Lung (tissue), 12 donors: ENCODE measurements around the gene DLG1. TPM values are rescaled to one million over a fixed set of nuclear protein-coding genes. Genes with fewer than 3 reads are reported as not detected.

ENCODE experiments used
- ATAC-seq: fragments of 200-7000 bp; cut with Tn5 transposase; one replicate; pipeline ENCODE4 v1.9.1; 2020; ENCODE audit warnings: moderate number of reproducible peaks; ENCODE audit not compliant: insufficient read depth, low FRiP score
- DNase-seq, 3 donors: peaks; one replicate each; pipeline ENCODE4 v3.0.0-alpha.2; 2013 to 2017
- H3K27ac ChIP-seq, 2 donors: one replicate each; pipeline ENCODE4 v1.5.1; 2013; ENCODE audit warnings: mild to moderate bottlenecking in 2 of 2, moderate library complexity in 2 of 2, control low read depth in 1 of 2, inconsistent platforms in 1 of 2, low read depth in 1 of 2, low read length in 1 of 2
- H3K27me3 ChIP-seq, 3 donors: one replicate each; pipeline ENCODE4 v1.5.1; 2013; ENCODE audit warnings: low read length in 2 of 3; ENCODE audit not compliant: control insufficient read depth in 3 of 3, insufficient read depth in 3 of 3
- H3K36me3 ChIP-seq, 4 donors: one replicate each; pipeline ENCODE4 v1.5.1; 2013; ENCODE audit warnings: low read length in 4 of 4, mild to moderate bottlenecking in 1 of 4, moderate library complexity in 1 of 4; ENCODE audit not compliant: control insufficient read depth in 4 of 4, insufficient read depth in 4 of 4
- H3K4me1 ChIP-seq, 5 donors: one replicate each; pipeline ENCODE4 v1.5.1; 2013; ENCODE audit warnings: low read length in 5 of 5, mild to moderate bottlenecking in 2 of 5, moderate library complexity in 1 of 5; ENCODE audit not compliant: control insufficient read depth in 5 of 5, insufficient read depth in 5 of 5
- H3K4me3 ChIP-seq: one replicate; pipeline ENCODE4 v1.5.1; 2013; ENCODE audit warnings: mild to moderate bottlenecking, control low read depth, moderate library complexity
- H3K9ac ChIP-seq, 2 donors: one replicate each; pipeline ENCODE4 v1.5.1; 2013; ENCODE audit warnings: low read length in 2 of 2, control low read depth in 1 of 2; ENCODE audit not compliant: insufficient read depth in 1 of 2
- H3K9me3 ChIP-seq, 4 donors: one replicate each; pipeline ENCODE4 v1.5.1; 2013; ENCODE audit warnings: low read length in 3 of 4, mild to moderate bottlenecking in 1 of 4, moderate library complexity in 1 of 4; ENCODE audit not compliant: control insufficient read depth in 4 of 4, insufficient read depth in 3 of 4
- CTCF ChIP-seq: IDR thresholded peaks from 2 replicates; pipeline ENCODE4 v1.5.1; 2012; ENCODE audit warnings: mild to moderate bottlenecking; ENCODE audit errors: control extremely low read depth, extremely low read depth
- WGBS, 2 donors: extraction: QIAGEN DNeasy Blood & Tissue Kit; methylation state at CpG; one replicate each; pipeline ENCODE4 v1.1.7; 2013; 5-methylcytosine and 5-hydroxymethylcytosine counted together
- polyA plus RNA-seq, 2 donors: library from polyadenylated mRNA; stranded (reverse); fragments of 200-250 nt; gene quantifications; one replicate each; pipeline ENCODE4 v1.2.1, GENCODE V29; 2013
- total RNA-seq, 2 donors: library from RNA; depleted of rRNA in 1 of 2; stranded (reverse); fragments of >200 nt in 1 of 2; gene quantifications; one replicate each; pipeline ENCODE4 v1.2.1, GENCODE V29; 2014 to 2021
- donor health status: control.
- donor health status: control.
- donor health status: Bipolar disorder and iron deficiency.
- donor health status: healthy.
- donor health status: DM: yes; HTN: yes; CAD: no.

Gene DLG1
- total and polyA plus RNA-seq, 4 donors = 16.0 to 114 (median 45.7) TPM

- Histone ChIP-seq H3K9me3 (no peaks in the 10 kb centered on the region), H3K27me3 (no peaks in the 10 kb centered on the region), H3K9ac (no peak overlapping the region), H3K27ac (no peak overlapping the region), H3K4me3 (no peak overlapping the region), H3K4me1 (no peaks in the 10 kb centered on the region), H3K36me3 (peaks cover 3 to 28% (median 19%) of the 10 kb centered on the region in 4 donors)
- TF ChIP-seq CTCF = no peak
- ATAC-seq (no peak), DNase-seq (no peak)
- WGBS, 2 donors = 97% methylated on average over 3 of the region's 3 CpGs
Observed at GRCh38 chr3:197114007-197114406, 184.4 kb downstream of the DLG1 start.

- TF ChIP-seq CTCF = no peak
- DNase-seq (no peak), ATAC-seq (no peak)
- H3K4me1 ChIP-seq = peaks cover 0 to 3% (median 0%) of the 10 kb centered on the region in 5 donors
- no peak overlapping the region for H3K4me3 ChIP-seq
- H3K27me3 ChIP-seq = no peaks in the 10 kb centered on the region
- no peak overlapping the region for H3K27ac ChIP-seq
- peaks cover 3 to 26% (median 20%) of the 10 kb centered on the region in 4 donors for H3K36me3 ChIP-seq
- H3K9me3 ChIP-seq = no peaks in the 10 kb centered on the region
- H3K9ac ChIP-seq = no peak overlapping the region
Observed at GRCh38 chr3:197111685-197112084, 186.7 kb downstream of the DLG1 start.

GRCh38 chr3:197105786-197106185, 192.6 kb downstream of the DLG1 start:
- Histone ChIP-seq H3K4me3 (no peak overlapping the region), H3K4me1 (peaks cover 0 to 19% (median 0%) of the 10 kb centered on the region in 5 donors), H3K36me3 (peaks cover 3 to 12% (median 6%) of the 10 kb centered on the region in 4 donors), H3K27ac (no peak overlapping the region), H3K27me3 (no peaks in the 10 kb centered on the region), H3K9ac (no peak overlapping the region), H3K9me3 (no peaks in the 10 kb centered on the region)
- DNase-seq (peak in 2 of 3 donors; percentile 69 to 72), ATAC-seq (no peak)
- WGBS, 2 donors = 87 to 91% methylated on average over 2 of the region's 2 CpGs
- no peak for TF ChIP-seq CTCF

- ATAC-seq = no peak
- DNase-seq = peak in 1 of 3 donors; percentile 15
- H3K4me3 ChIP-seq = no peak overlapping the region
- H3K4me1 ChIP-seq = peaks cover 0 to 19% (median 0%) of the 10 kb centered on the region in 5 donors
- H3K27ac ChIP-seq = no peak overlapping the region
- no peaks in the 10 kb centered on the region for H3K9me3 ChIP-seq
- H3K36me3 ChIP-seq = peaks cover 0 to 10% (median 6%) of the 10 kb centered on the region in 4 donors
- H3K27me3 ChIP-seq = no peaks in the 10 kb centered on the region
- no peak overlapping the region for H3K9ac ChIP-seq
- no peak for TF ChIP-seq CTCF
- WGBS, 2 donors = 80 to 91% methylated on average over 1 of the region's 1 CpG
Observed at GRCh38 chr3:197104738-197105137, 193.7 kb downstream of the DLG1 start.
